H7 (cell line): ENCODE measurements around the gene F8A2. TPM values are rescaled to one million over a fixed set of nuclear protein-coding genes. Genes with fewer than 3 reads are reported as not detected.

Experiments used
- total RNA-seq: library from RNA; depleted of rRNA; stranded (reverse); fragments of >200 nt; shearing (Covaris generic); gene quantifications from 2 replicates; pipeline ENCODE4 v1.2.3, GENCODE V29; 2014; rRNA removed

F8A2 gene
- total RNA-seq, 1 experiment from 2014 or later = not detected

Other genes starting within 250 kb of the F8A2 start
- 73.6 and 89.6 TPM in 2 replicates for gene VBP1, start 165.6 kb upstream of the F8A2 start, total RNA-seq
- 3.6 and 4.4 TPM in 2 replicates for gene RAB39B, start 117.6 kb upstream of the F8A2 start, total RNA-seq
- gene CLIC2, start 47.5 kb upstream of the F8A2 start, total RNA-seq = 0.59 and 1.1 TPM in 2 replicates
- gene F8A3, start 76.5 kb downstream of the F8A2 start, total RNA-seq = 0.10 TPM in 1 of 2 replicates, not detected in the other
- gene SPRY3, start 230.5 kb downstream of the F8A2 start, total RNA-seq = 0.52 and 1.4 TPM in 2 replicates
- 11.1 and 11.5 TPM in 2 replicates for gene TMLHE, start 230.9 kb downstream of the F8A2 start, total RNA-seq